Forelimb muscle (tissue), 1 donor: ENCODE results near the gene CAP1. TPM values are rescaled to one million over a fixed set of nuclear protein-coding genes. Genes with fewer than 3 reads are reported as not detected.

ENCODE experiments used
- DNase-seq: peaks from one replicate; pipeline ENCODE4 v3.0.0-alpha.2; 2013; ENCODE audit warnings: low read depth
- polyA plus RNA-seq: library from polyadenylated mRNA; unstranded; fragments of 120-200 nt; gene quantifications from one replicate; pipeline ENCODE4 v1.2.1, GENCODE V29; 2013; ENCODE audit not compliant: insufficient read length

The CAP1 gene
- polyA plus RNA-seq, 1 donor: 72.1 TPM

- no peak for DNase-seq
These were observed 55.3 kb downstream of the CAP1 start for GRCh38 chr1:40095806-40096205.

GRCh38 chr1:40096646-40096976 lies 56.1 kb downstream of the CAP1 start:
- DNase-seq: no peak

GRCh38 chr1:40096977-40097782 lies 56.7 kb downstream of the CAP1 start, which contains the start of gene PPT1:
Gene PPT1, minus strand, starts transcription at chr1:40097252. Its CDS starts 14 bp downstream, at chr1:40097238.
- DNase-seq: no peak

GRCh38 chr1:40102038-40102437 lies 61.5 kb downstream of the CAP1 start:
- DNase-seq: no peak

GRCh38 chr1:40102896-40103295 lies 62.4 kb downstream of the CAP1 start:
- DNase-seq: no peak

- DNase-seq: no peak
These were observed 64.5 kb downstream of the CAP1 start for GRCh38 chr1:40105028-40105427.

GRCh38 chr1:40107290-40107959 lies 66.9 kb downstream of the CAP1 start:
- DNase-seq: no peak

- no peak for DNase-seq
These were observed 69.9 kb downstream of the CAP1 start for GRCh38 chr1:40110389-40110788.

GRCh38 chr1:40114400-40114799 lies 73.9 kb downstream of the CAP1 start:
- DNase-seq: no peak

- no peak for DNase-seq
These were observed 79.6 kb downstream of the CAP1 start for GRCh38 chr1:40120128-40120527.

Other genes with a start within 250 kb of the CAP1 start
- gene TRIT1, start 157.2 kb upstream of the CAP1 start, polyA plus RNA-seq: 14.3 TPM
- 2.5 TPM for gene MYCL, start 138.8 kb upstream of the CAP1 start, polyA plus RNA-seq
- gene MFSD2A, start 85.6 kb upstream of the CAP1 start, polyA plus RNA-seq: 0.96 TPM
- 35.2 TPM for gene PPT1, start 56.5 kb downstream of the CAP1 start, polyA plus RNA-seq
- gene RLF, start 120.7 kb downstream of the CAP1 start, polyA plus RNA-seq: 13.3 TPM
- gene TMCO2, start 207.2 kb downstream of the CAP1 start, polyA plus RNA-seq: not detected
- 23.9 TPM for gene ZMPSTE24, start 217.5 kb downstream of the CAP1 start, polyA plus RNA-seq